ENCODE measurements around the gene SPINK4. TPM values are rescaled to one million over a fixed set of nuclear protein-coding genes. Genes with fewer than 3 reads are reported as not detected.

SPINK4 gene
- not detected in 2 replicates for total RNA-seq

GRCh38 chr9:33239921-33240320 is at the start of gene SPINK4:
TSS of gene SPINK4 (plus strand) at chr9:33240167. CDS start at chr9:33240209, 42 bp downstream.

GRCh38 chr9:33264473-33265177 is 24.7 kb downstream of the SPINK4 start, which contains the start of the genes BAG1 and CHMP5:
TSS of gene BAG1 (minus strand) at chr9:33264708.
TSS of gene CHMP5 (plus strand) at chr9:33265049. CDS start at chr9:33265079, 30 bp downstream.

GRCh38 chr9:33290247-33291030 is 50.5 kb downstream of the SPINK4 start, which contains the start of gene NFX1:
TSS of gene NFX1 (plus strand) at chr9:33290516. CDS start at chr9:33290573, 57 bp downstream.

Other genes starting within 250 kb of the SPINK4 start
- gene APTX, start 238.5 kb upstream of the SPINK4 start, total RNA-seq: 25.6 and 28.7 TPM in 2 replicates
- gene DNAJA1, start 214.9 kb upstream of the SPINK4 start, total RNA-seq: 46.3 and 47.9 TPM in 2 replicates
- gene SMU1, start 163.5 kb upstream of the SPINK4 start, total RNA-seq: 25.1 and 27.4 TPM in 2 replicates
- 50.6 and 88.9 TPM in 2 replicates for gene B4GALT1, start 72.8 kb upstream of the SPINK4 start, total RNA-seq
- 27.1 and 30.0 TPM in 2 replicates for gene BAG1, start 24.5 kb downstream of the SPINK4 start, total RNA-seq
- gene CHMP5, start 24.9 kb downstream of the SPINK4 start, total RNA-seq: 58.5 and 64.8 TPM in 2 replicates
- 34.5 and 35.5 TPM in 2 replicates for gene NFX1, start 50.3 kb downstream of the SPINK4 start, total RNA-seq
- gene AQP7, start 162.4 kb downstream of the SPINK4 start, total RNA-seq: not detected in 2 replicates
- 0.79 and 3.4 TPM in 2 replicates for gene AQP3, start 207.4 kb downstream of the SPINK4 start, total RNA-seq
- 23.9 and 32.1 TPM in 2 replicates for gene NOL6, start 233.8 kb downstream of the SPINK4 start, total RNA-seq

Data from placental epithelial cell (primary cell).